Fibroblast of lung (primary cell): ENCODE data around the gene ERCC2. TPM values are rescaled to one million over a fixed set of nuclear protein-coding genes. Genes with fewer than 3 reads are reported as not detected.

Source experiments
- DNase-seq, 2 donors: peaks; one replicate each; pipeline versions ENCODE4 v3.0.0 to v3.0.0-alpha.2; 2010; ENCODE audit warnings: low read depth in 2 of 2
- H2AFZ ChIP-seq: 2 replicates; pipeline ENCODE4 v1.5.1; 2012; ENCODE audit warnings: low read length, control low read depth, inconsistent platforms
- H3K27ac ChIP-seq: 2 replicates; pipeline ENCODE4 v1.5.1; 2011; ENCODE audit warnings: low read length, control low read depth; ENCODE audit not compliant: insufficient read depth
- H3K27me3 ChIP-seq: 2 replicates; pipeline ENCODE4 v1.5.1; 2011; ENCODE audit warnings: mild to moderate bottlenecking, low read length; ENCODE audit not compliant: control insufficient read depth, insufficient read depth
- H3K36me3 ChIP-seq: 2 replicates; pipeline ENCODE4 v1.5.1; 2011; ENCODE audit warnings: low read length; ENCODE audit not compliant: control insufficient read depth, insufficient read depth
- H3K4me1 ChIP-seq: 2 replicates; pipeline ENCODE4 v1.5.1; 2011; ENCODE audit warnings: low read length; ENCODE audit not compliant: control insufficient read depth, insufficient read depth; ENCODE audit errors: extremely low read depth
- H3K4me2 ChIP-seq: 2 replicates; pipeline ENCODE4 v1.5.1; 2011; ENCODE audit warnings: low read length, control low read depth; ENCODE audit not compliant: insufficient read depth; ENCODE audit errors: extremely low read depth
- H3K4me3 ChIP-seq, 4 experiments: fragments of 200-600 bp in 1 of 4; sonication (generic) in 1 of 4; replicated peaks in 1 of 4; 2 replicates each; pipeline ENCODE4 v1.5.1; 2011 to 2016; ENCODE audit warnings: low read length in 4 of 4, low read depth in 3 of 4, mild to moderate bottlenecking in 3 of 4, control low read depth in 2 of 4, inconsistent platforms in 1 of 4, mixed read lengths in 1 of 4; ENCODE audit not compliant: insufficient read depth in 1 of 4; ENCODE audit errors: control extremely low read depth in 1 of 4
- H3K79me2 ChIP-seq: 2 replicates; pipeline ENCODE4 v1.5.1; 2012; ENCODE audit warnings: mild to moderate bottlenecking, low read length, inconsistent platforms; ENCODE audit not compliant: control insufficient read depth, insufficient read depth
- H3K9ac ChIP-seq: 2 replicates; pipeline ENCODE4 v1.5.1; 2011; ENCODE audit warnings: mild to moderate bottlenecking, low read length, control low read depth; ENCODE audit not compliant: insufficient read depth
- H3K9me3 ChIP-seq: 2 replicates; pipeline ENCODE4 v1.5.1; 2012; ENCODE audit warnings: low read depth, low read length; ENCODE audit not compliant: control insufficient read depth, insufficient read depth
- H4K20me1 ChIP-seq: 2 replicates; pipeline ENCODE4 v1.5.1; 2011; ENCODE audit warnings: low read length; ENCODE audit not compliant: control insufficient read depth, insufficient read depth; ENCODE audit errors: extremely low read depth
- CTCF ChIP-seq, 2 donors: IDR thresholded peaks in 1 of 2; conservative IDR thresholded peaks in 1 of 2; 1 replicate in 1 of 2; 2 replicates in 1 of 2; pipeline ENCODE4 v1.5.1; 2011 to 2012; ENCODE audit warnings: low read length in 2 of 2, control low read depth in 1 of 2, inconsistent platforms in 1 of 2, low read depth in 1 of 2, mild to moderate bottlenecking in 1 of 2
- EZH2 ChIP-seq: IDR thresholded peaks from 2 replicates; pipeline ENCODE4 v1.5.1; 2012; ENCODE audit warnings: low read length, control low read depth, mild to moderate bottlenecking; ENCODE audit errors: missing control alignments
- polyA plus RNA-seq, 2 donors: library from polyadenylated mRNA; depleted of rRNA in 1 of 2; stranded (reverse) in 1 of 2; unstranded in 1 of 2; fragments of >200 nt; gene quantifications; 2 replicates each; pipeline ENCODE4 v1.2.1, GENCODE V29; 2011 to 2012; ENCODE audit warnings: missing spikeins in 1 of 2
- total RNA-seq: library from RNA; depleted of rRNA; stranded (reverse); fragments of >200 nt; gene quantifications from 2 replicates; pipeline ENCODE4 v1.2.1, GENCODE V29; 2014

Gene ERCC2
- total and polyA plus RNA-seq, 2 donors (not counting 1 experiment from before 2014, with no cell fraction given), result 21.6 to 57.1 TPM

- Histone ChIP-seq H4K20me1 (no peaks in the 10 kb centered on the region), H3K4me3 (no peak overlapping the region), H3K9me3 (no peaks in the 10 kb centered on the region), H3K27me3 (no peaks in the 10 kb centered on the region), H3K4me2 (peak overlapping the region; percentile 44), H3K9ac (no peak overlapping the region), H3K27ac (peak overlapping the region; percentile 70), H2AFZ (no peak overlapping the region), H3K4me1 (peaks cover 10% of the 10 kb centered on the region), H3K79me2 (no peaks in the 10 kb centered on the region), H3K36me3 (no peaks in the 10 kb centered on the region)
- DNase-seq, result peak; percentile 73 to 96
- no peak for TF ChIP-seq CTCF (conservative IDR thresholded peaks at IDR 0.05 in 1 of 2, IDR thresholded peaks at IDR 0.05 in 1 of 2; ENCODE audit: low read depth in 1 of 2, low read length in 2 of 2)
These were observed 5.8 kb upstream of the ERCC2 start for GRCh38 chr19:45376045-45376724.

DNA sequence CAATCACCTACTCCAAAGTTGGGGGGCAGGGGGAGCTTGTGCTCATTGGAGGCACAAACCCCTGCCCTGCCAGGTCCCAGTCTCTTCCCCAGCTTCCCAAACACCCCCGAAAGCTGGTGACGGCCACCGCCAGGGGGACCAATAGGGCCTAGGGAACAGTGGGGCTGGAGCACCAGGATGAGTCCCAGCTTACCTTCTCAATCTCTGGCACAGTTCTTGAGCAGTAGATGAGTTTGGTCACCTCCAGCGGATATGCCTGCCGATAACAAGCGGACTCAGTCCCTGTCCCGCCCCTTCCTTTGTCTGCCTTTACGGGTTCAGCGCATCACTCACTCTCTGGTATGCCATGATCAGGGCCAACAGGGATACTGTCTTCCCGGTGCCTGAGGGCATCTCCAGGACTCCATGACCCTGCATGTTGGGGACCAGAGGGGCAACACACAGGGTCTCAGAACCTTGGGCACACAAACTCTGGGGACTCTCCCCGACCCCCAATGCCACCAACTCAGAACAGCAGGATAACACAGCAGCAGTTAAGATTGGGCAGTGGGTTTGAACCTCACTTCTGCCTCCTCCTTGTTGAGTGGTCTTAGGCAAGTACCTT is 1.5 kb downstream of the ERCC2 start:
- no peaks in the 10 kb centered on the region for H3K27me3 ChIP-seq
- peak overlapping the region; percentile 67 for H3K4me2 ChIP-seq
- no peak for DNase-seq
- no peaks in the 10 kb centered on the region for H3K4me1 ChIP-seq
- no peak for TF ChIP-seq EZH2
- TF ChIP-seq CTCF (conservative IDR thresholded peaks at IDR 0.05 in 1 of 2, IDR thresholded peaks at IDR 0.05 in 1 of 2; ENCODE audit: low read depth in 1 of 2, low read length in 2 of 2), result no peak
- H3K36me3 ChIP-seq, result peaks cover 4% of the 10 kb centered on the region
- no peak overlapping the region for H3K9ac ChIP-seq
- no peaks in the 10 kb centered on the region for H4K20me1 ChIP-seq
- no peak overlapping the region for H2AFZ ChIP-seq
- H3K79me2 ChIP-seq, result peaks cover 15% of the 10 kb centered on the region
- no peaks in the 10 kb centered on the region for H3K9me3 ChIP-seq
- no peak overlapping the region for H3K27ac ChIP-seq
- peak overlapping the region in 2 of 4 experiments; percentile 33 to 75 for H3K4me3 ChIP-seq

GRCh38 chr19:45368127-45368526 is 2.2 kb downstream of the ERCC2 start:
- no peak overlapping the region for H2AFZ ChIP-seq
- H3K4me2 ChIP-seq, result no peak overlapping the region
- no peaks in the 10 kb centered on the region for H4K20me1 ChIP-seq
- H3K9me3 ChIP-seq, result no peaks in the 10 kb centered on the region
- H3K4me3 ChIP-seq, result no peak overlapping the region
- peaks cover 15% of the 10 kb centered on the region for H3K79me2 ChIP-seq
- H3K27me3 ChIP-seq, result no peaks in the 10 kb centered on the region
- no peak for DNase-seq
- TF ChIP-seq CTCF (conservative IDR thresholded peaks at IDR 0.05 in 1 of 2, IDR thresholded peaks at IDR 0.05 in 1 of 2; ENCODE audit: low read depth in 1 of 2, low read length in 2 of 2) (no peak), EZH2 (no peak)
- peaks cover 8% of the 10 kb centered on the region for H3K36me3 ChIP-seq
- H3K4me1 ChIP-seq, result no peaks in the 10 kb centered on the region
- H3K9ac ChIP-seq, result no peak overlapping the region
- no peak overlapping the region for H3K27ac ChIP-seq
